Keratinocyte (primary cell): ENCODE measurements around the gene MMAA. TPM values are rescaled to one million over a fixed set of nuclear protein-coding genes. Genes with fewer than 3 reads are reported as not detected.
A peak's percentile ranks its signal among the peaks of the same experiment; 100 is the strongest.

ENCODE experiments used
- DNase-seq: peaks from one replicate; pipeline ENCODE4 v3.0.0-alpha.2; 2011; ENCODE audit warnings: low read depth, missing footprints, low spot score
- FAIRE-seq: peaks from 2 replicates; lab custom pipeline; 2011; peaks lifted over from hg19 to GRCh38; lab: Jason Lieb, UNC
- H2AFZ ChIP-seq: 2 replicates; pipeline ENCODE4 v1.6.0; 2012; ENCODE audit warnings: low read length, control low read depth, inconsistent platforms; ENCODE audit not compliant: control insufficient read depth
- H3K27ac ChIP-seq: 2 replicates; pipeline ENCODE4 v1.5.1; 2011; ENCODE audit warnings: low read length; ENCODE audit not compliant: control insufficient read depth, insufficient read depth
- H3K27me3 ChIP-seq: 3 replicates; pipeline ENCODE4 v1.6.0; 2011; ENCODE audit warnings: low read length; ENCODE audit not compliant: control insufficient read depth, insufficient read depth; ENCODE audit errors: extremely low read depth
- H3K36me3 ChIP-seq, 2 experiments: 2 replicates in 1 of 2; 3 replicates in 1 of 2; pipeline ENCODE4 v1.5.1; 2011; ENCODE audit warnings: low read length in 2 of 2, mild to moderate bottlenecking in 1 of 2; ENCODE audit not compliant: control insufficient read depth in 2 of 2, insufficient read depth in 2 of 2; ENCODE audit errors: extremely low read depth in 1 of 2
- H3K4me1 ChIP-seq: 3 replicates; pipeline ENCODE4 v1.5.1; 2011; ENCODE audit warnings: low read length; ENCODE audit not compliant: control insufficient read depth, insufficient read depth; ENCODE audit errors: extremely low read depth
- H3K4me2 ChIP-seq: 3 replicates; pipeline ENCODE4 v1.6.0; 2011; ENCODE audit warnings: low read depth, low read length; ENCODE audit not compliant: control insufficient read depth, insufficient read depth; ENCODE audit errors: extremely low read depth
- H3K4me3 ChIP-seq, 3 experiments: fragments of 200-600 bp in 1 of 3; sonication (generic) in 1 of 3; 2 replicates in 2 of 3; 3 replicates in 1 of 3; pipeline ENCODE4 v1.5.1; 2011 to 2016; ENCODE audit warnings: low read length in 3 of 3, mild to moderate bottlenecking in 3 of 3, control low read depth in 2 of 3, inconsistent platforms in 1 of 3, low read depth in 1 of 3, mixed read lengths in 1 of 3, mixed run types in 1 of 3, moderate library complexity in 1 of 3; ENCODE audit not compliant: control insufficient read depth in 2 of 3, insufficient read depth in 2 of 3; ENCODE audit errors: extremely low read depth in 1 of 3
- H3K79me2 ChIP-seq: 2 replicates; pipeline ENCODE4 v1.6.0; 2012; ENCODE audit warnings: low read length; ENCODE audit not compliant: control insufficient read depth, insufficient read depth
- H3K9ac ChIP-seq: 3 replicates; pipeline ENCODE4 v1.6.0; 2011; ENCODE audit warnings: low read length; ENCODE audit not compliant: control insufficient read depth, insufficient read depth; ENCODE audit errors: extremely low read depth
- H3K9me1 ChIP-seq: 3 replicates; pipeline ENCODE4 v1.6.0; 2011; ENCODE audit warnings: low read length; ENCODE audit not compliant: control insufficient read depth, insufficient read depth; ENCODE audit errors: extremely low read depth
- H3K9me3 ChIP-seq: 2 replicates; pipeline ENCODE4 v1.5.1; 2012; ENCODE audit warnings: low read depth, low read length; ENCODE audit not compliant: control insufficient read depth
- H4K20me1 ChIP-seq: 3 replicates; pipeline ENCODE4 v1.6.0; 2011; ENCODE audit warnings: low read length; ENCODE audit not compliant: control insufficient read depth, insufficient read depth; ENCODE audit errors: extremely low read depth
- EZH2 ChIP-seq: IDR thresholded peaks from one replicate; pipeline ENCODE4 v1.6.1; 2012; ENCODE audit warnings: inconsistent platforms, mild to moderate bottlenecking, low read length, moderate library complexity
- dilution Hi-C: fragments of 300-500 bp; cut with MboI; formaldehyde crosslinking; loops from one replicate; pipeline ENCODE4 v1.7.0; 2020; ENCODE audit warnings: low sequenced_read_pairs; ENCODE audit not compliant: extremely low pct_ligation_motif_present
- polyA plus RNA-seq, 5 experiments: library from polyadenylated mRNA; depleted of rRNA in 3 of 5; stranded (reverse) in 3 of 5; stranded (forward) in 1 of 5; unstranded in 1 of 5; fragments of >200 nt; gene quantifications; 1 replicate in 1 of 5; 2 replicates in 3 of 5; 3 replicates in 1 of 5; pipeline versions ENCODE4 v1.2.1 to v1.2.3, GENCODE V29; 2011 to 2012; ENCODE audit warnings: missing spikeins in 2 of 5, low read depth in 1 of 5, low replicate concordance in 1 of 5
- TF ChIP-seq, protein P1 (sequence below), 3 experiments: IDR thresholded peaks in 1 of 3; conservative IDR thresholded peaks in 1 of 3; optimal IDR thresholded peaks in 1 of 3; 2 replicates in 2 of 3; 3 replicates in 1 of 3; pipeline versions ENCODE3 to v1.5.1; 2011; ENCODE audit warnings: low read length in 3 of 3, mild to moderate bottlenecking in 3 of 3, moderate library complexity in 2 of 3, control low read depth in 1 of 3, inconsistent platforms in 1 of 3; ENCODE audit not compliant: insufficient read depth in 2 of 3; ENCODE audit errors: extremely low read depth in 1 of 3

MMAA gene
- polyA plus RNA-seq, 1 donor (not counting 4 experiments of a cell fraction or from before 2014, with no cell fraction given) = 9.4 TPM

DNA sequence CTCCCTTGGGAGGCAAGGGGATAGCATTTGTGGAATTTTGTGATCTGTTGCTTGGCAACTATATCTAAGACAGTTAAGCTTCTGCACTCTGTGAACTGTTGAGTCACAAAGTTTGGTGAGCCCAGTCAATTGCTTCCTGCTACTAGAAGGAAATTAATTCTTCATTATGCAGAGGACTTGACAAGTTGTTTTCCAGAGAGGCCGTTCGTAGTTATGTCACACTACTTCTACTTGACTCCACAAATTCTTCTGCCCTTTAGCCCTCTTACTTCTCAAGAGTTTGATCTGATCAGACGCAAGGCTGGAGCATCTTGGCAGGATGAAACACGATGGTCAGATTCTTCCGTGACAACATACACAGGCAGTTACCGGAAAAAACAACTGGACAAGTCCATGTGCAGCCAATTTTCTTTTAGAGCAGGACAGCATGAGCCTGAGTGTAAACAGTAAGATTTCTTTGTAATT, 60.8 kb downstream of the MMAA start, which contains the start of gene C4orf51:
Gene C4orf51, plus strand, starts transcription at position 156 of the 465 bp plus-strand sequence. Its CDS starts 58 bp downstream, at position 214.
- Histone ChIP-seq H4K20me1 (no peaks in the 10 kb centered on the region), H3K79me2 (no peaks in the 10 kb centered on the region), H3K4me1 (peaks cover 8% of the 10 kb centered on the region), H3K27ac (no peak within 1 kb of the TSS), H3K27me3 (no peaks in the 10 kb centered on the region), H3K36me3 (no peaks in the 10 kb centered on the region), H3K9me3 (no peaks in the 10 kb centered on the region), H3K4me2 (no peak within 1 kb of the TSS), H2AFZ (no peak within 1 kb of the TSS), H3K4me3 (no peak within 1 kb of the TSS), H3K9ac (no peak within 1 kb of the TSS), H3K9me1 (no peaks in the 10 kb centered on the region)
- DNase-seq (no peak), FAIRE-seq (peak; percentile 36)
- dilution Hi-C loops = no loop called here
- TF ChIP-seq, protein P1, sequence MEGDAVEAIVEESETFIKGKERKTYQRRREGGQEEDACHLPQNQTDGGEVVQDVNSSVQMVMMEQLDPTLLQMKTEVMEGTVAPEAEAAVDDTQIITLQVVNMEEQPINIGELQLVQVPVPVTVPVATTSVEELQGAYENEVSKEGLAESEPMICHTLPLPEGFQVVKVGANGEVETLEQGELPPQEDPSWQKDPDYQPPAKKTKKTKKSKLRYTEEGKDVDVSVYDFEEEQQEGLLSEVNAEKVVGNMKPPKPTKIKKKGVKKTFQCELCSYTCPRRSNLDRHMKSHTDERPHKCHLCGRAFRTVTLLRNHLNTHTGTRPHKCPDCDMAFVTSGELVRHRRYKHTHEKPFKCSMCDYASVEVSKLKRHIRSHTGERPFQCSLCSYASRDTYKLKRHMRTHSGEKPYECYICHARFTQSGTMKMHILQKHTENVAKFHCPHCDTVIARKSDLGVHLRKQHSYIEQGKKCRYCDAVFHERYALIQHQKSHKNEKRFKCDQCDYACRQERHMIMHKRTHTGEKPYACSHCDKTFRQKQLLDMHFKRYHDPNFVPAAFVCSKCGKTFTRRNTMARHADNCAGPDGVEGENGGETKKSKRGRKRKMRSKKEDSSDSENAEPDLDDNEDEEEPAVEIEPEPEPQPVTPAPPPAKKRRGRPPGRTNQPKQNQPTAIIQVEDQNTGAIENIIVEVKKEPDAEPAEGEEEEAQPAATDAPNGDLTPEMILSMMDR (optimal IDR thresholded peaks at IDR 0.05 in 1 of 3, IDR thresholded peaks at IDR 0.05 in 1 of 3, conservative IDR thresholded peaks at IDR 0.05 in 1 of 3; ENCODE audit: extremely low read depth in 1 of 3, insufficient read depth in 2 of 3, low read length in 3 of 3) = no peak

DNA sequence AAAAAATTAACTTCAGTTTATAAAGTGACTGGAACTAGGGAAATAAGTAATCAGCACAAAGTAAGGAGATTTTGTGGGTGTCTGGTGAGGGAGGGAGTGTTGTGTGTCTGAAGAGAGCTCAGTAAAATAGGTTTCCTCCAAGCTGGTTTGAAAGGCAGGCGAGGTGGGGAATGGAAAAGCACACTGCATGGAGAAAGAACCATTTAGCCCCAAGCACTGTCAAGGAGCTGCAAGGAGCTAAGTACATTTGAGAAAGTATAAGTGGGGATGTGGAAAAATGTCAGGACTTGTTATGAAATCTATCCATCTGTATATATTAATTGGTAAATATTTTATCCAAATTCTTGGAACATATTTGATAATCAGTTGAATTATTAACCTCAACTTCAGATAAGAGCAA, 61.7 kb downstream of the MMAA start:
- Histone ChIP-seq H3K4me3 (no peak overlapping the region), H3K9me1 (no peaks in the 10 kb centered on the region), H4K20me1 (no peaks in the 10 kb centered on the region), H3K9ac (no peak overlapping the region), H3K79me2 (no peaks in the 10 kb centered on the region), H3K27ac (no peak overlapping the region), H3K4me1 (peaks cover 8% of the 10 kb centered on the region), H3K27me3 (no peaks in the 10 kb centered on the region), H3K4me2 (no peak overlapping the region), H3K9me3 (no peaks in the 10 kb centered on the region), H2AFZ (no peak overlapping the region), H3K36me3 (no peaks in the 10 kb centered on the region)
- FAIRE-seq (no peak), DNase-seq (no peak)
- TF ChIP-seq, protein P1 (optimal IDR thresholded peaks at IDR 0.05 in 1 of 3, IDR thresholded peaks at IDR 0.05 in 1 of 3, conservative IDR thresholded peaks at IDR 0.05 in 1 of 3; ENCODE audit: extremely low read depth in 1 of 3, insufficient read depth in 2 of 3, low read length in 3 of 3) = no peak
- no peak for TF ChIP-seq EZH2
- dilution Hi-C loops = no loop called here
